NCI-H524 (cell line): ENCODE measurements around the gene GABRR3.

ENCODE experiments used
- DNase-seq, 2 experiments: peaks; one replicate each; lab custom pipeline; 2025; lab: John Stamatoyannopoulos, UW

GABRR3 gene

GRCh38 chr3:97988784-97989568 lies 46.1 kb downstream of the GABRR3 start:
- no peak for DNase-seq

GRCh38 chr3:97987306-97987705 lies 47.8 kb downstream of the GABRR3 start:
- DNase-seq, result no peak

DNA sequence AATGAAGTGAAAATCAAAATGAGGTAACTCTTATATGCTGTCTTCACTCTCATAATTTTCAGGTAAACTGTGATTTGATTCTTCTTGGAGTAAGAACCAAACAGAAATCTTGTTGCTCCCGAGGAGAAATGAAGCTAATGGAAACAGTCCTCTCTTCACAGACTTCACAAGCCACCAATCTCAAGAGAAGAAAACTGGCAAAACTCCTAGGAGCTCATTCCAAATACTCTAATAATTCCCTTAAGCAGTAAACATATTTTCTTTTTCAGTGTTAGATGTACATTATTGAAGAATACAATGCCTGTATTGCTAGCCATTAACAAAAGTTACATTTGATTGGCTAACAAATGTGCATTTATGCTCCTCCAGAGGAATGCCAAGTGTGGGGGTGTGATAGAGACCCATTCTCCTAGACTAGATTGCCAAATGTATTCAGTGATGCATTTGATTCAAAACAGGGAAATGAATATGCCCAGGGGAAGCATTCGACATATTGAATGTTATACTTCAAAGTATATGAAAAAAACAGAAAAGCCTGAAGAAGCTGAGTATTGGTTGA lies 51.1 kb downstream of the GABRR3 start:
- peak in 1 of 2 experiments; percentile 22 for DNase-seq

DNA sequence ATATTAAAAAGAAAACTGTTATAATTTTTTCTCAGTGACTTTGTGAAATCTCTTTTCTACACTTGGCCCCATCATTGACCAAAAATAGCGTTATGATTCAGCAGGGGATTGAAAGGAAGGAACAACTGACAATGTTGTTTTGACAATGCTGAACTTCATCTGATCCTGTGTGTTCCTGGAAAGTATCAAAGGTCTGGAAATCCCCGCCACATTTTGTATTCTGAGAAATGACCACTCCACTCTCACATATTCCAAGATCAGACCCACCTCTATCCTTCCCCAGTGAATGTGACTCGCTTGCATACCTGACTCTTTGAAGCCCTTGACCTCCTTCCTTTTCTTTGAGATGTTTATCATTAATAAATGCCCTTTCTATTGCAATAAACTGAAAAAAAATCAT lies 53.2 kb downstream of the GABRR3 start:
- no peak for DNase-seq

DNA sequence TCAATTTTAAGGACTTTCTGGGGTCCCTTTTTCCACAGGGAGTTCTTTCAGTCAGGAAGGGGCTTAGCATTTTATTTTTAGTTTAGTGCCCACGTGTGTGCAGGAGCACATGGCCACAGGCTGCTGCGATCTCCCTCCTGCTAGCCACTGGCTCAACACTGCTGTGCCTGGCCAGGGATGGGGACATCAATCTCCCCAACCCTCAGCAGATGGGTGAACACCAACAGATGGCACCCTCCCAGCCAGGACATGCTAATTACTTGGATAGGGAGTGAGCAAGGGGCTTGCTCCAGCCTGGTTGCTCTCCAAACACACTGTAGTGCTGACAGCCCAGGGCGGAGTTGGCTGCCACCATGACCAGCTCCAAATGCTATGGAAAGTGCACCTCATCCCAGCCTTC lies 55.5 kb downstream of the GABRR3 start:
- peak; percentile 97 to 100 for DNase-seq

GRCh38 chr3:97975466-97975865 lies 59.6 kb downstream of the GABRR3 start:
- no peak for DNase-seq

DNA sequence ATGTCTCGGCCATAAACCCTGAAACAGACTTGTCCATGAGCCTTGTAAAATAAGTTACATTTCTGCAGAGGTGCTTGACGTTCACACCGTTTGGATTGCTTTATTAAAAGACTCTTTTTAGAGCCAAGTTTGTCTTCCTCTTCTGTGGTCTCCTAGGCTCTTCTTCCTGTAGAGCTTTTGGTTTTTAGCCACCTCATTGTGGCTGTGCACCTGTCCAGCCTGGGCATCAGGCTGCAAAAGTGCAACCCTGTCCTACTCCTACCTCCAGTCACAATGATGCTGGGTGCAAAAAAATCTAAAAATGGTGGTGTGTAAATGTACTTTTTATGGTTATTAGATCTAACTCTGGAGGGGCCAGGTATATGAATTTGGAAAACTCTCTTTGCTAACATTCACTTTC lies 60.1 kb downstream of the GABRR3 start:
- no peak for DNase-seq

GRCh38 chr3:97972976-97973375 lies 62.1 kb downstream of the GABRR3 start:
- no peak for DNase-seq

- DNase-seq, result peak; percentile 75 to 92
These were observed 63.2 kb downstream of the GABRR3 start, which contains the start of gene RIOX2 for GRCh38 chr3:97971679-97972567. Gene RIOX2 (minus strand): TSS chr3:97972431. CDS start chr3:97967593, 4,838 bp downstream.

DNA sequence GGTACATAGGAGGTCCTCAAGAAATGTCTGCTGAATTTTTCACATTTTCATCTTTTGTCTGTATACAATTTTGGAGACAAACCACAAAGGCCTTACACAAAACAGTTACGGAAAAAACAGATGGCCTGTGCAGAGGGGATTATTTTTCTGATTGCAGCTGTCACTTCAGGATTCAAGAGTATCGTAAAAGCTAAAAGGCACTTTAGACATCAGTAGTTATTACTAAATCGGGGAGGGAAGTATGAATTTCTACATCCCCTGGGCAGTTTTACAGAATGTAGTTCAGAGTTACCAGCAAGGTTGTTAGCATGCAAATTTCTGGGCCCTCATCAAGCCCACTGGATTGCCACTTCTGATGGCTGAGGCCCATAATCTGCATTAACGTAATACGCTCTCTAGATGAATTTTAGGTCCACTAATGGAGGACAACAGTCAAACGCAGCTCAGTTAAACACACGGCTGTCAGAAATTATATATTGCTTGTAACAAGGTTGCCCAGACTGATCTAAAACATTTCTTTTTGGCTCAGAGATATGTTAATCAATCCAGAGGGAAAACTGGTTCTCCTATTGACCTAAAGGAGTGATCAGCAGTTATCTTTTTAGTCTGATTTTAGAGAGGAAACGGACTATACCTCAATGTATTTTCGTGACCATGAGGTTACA lies 64.0 kb downstream of the GABRR3 start:
- DNase-seq, result peak; percentile 98 to 99

DNA sequence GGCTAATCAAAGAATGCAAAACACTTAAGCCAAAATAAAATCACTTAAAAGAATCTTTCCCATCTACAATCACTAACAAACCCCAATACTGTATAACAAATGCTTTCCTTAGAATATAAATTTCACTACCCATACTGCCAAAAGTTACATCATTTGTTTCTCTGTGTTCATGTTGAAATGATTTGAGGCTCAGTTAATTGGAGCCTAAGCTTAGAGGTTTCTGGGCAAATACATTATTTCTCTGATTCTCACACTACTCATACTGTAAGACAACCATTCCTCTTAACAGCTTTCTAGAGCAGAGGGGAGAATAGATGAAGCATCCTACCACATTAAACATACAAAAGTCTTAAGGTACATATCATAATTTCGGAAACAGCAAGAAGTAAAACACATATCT lies 65.0 kb downstream of the GABRR3 start:
- peak in 1 of 2 experiments; percentile 37 for DNase-seq

GRCh38 chr3:97969541-97969940 lies 65.6 kb downstream of the GABRR3 start:
- DNase-seq, result peak in 1 of 2 experiments; percentile 42

DNA sequence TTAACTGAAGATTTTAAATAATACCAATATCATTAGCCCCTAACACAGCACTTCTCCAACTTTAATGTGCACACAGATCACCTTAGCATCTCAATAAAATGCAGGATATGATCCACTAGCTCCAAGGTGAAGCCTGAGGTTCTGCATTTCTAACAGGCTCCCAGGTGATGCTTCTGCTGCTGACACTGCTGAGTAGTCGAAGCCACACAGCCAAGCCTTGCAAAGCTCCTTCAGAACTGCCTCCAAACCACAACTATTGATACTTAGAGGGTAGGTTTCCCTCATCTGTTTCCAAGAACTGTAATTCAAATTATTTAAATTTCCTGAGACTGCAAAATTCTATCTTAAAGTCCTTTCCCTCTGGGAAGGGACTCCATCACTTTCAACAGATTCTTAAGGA lies 66.7 kb downstream of the GABRR3 start:
- no peak for DNase-seq

- no peak for DNase-seq
These were observed 67.1 kb downstream of the GABRR3 start for GRCh38 chr3:97967966-97968365.

GRCh38 chr3:97960993-97961766 lies 73.9 kb downstream of the GABRR3 start:
- DNase-seq, result no peak

- DNase-seq, result no peak
These were observed 74.6 kb downstream of the GABRR3 start for GRCh38 chr3:97960551-97960950.

DNA sequence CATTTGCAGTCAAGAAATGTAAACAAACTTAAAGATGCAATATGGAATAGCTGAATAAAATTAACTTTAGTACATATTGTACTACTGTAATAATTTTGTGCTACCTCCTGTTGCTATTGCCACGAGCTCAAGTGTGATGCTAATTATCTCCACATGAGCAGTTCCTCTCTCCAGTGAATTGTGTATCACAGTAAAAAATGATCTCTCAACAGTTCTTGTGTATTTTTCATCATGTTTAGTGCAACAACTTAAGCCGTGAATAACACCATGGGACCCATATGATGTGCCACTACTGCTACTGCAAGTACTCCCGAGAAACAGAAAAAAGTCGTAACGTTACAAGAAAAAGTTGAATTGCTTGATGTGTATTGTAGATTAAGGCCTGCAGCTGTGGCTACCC lies 75.2 kb downstream of the GABRR3 start:
- DNase-seq, result no peak

- no peak for DNase-seq
These were observed 76.3 kb downstream of the GABRR3 start for GRCh38 chr3:97958796-97959195.

DNA sequence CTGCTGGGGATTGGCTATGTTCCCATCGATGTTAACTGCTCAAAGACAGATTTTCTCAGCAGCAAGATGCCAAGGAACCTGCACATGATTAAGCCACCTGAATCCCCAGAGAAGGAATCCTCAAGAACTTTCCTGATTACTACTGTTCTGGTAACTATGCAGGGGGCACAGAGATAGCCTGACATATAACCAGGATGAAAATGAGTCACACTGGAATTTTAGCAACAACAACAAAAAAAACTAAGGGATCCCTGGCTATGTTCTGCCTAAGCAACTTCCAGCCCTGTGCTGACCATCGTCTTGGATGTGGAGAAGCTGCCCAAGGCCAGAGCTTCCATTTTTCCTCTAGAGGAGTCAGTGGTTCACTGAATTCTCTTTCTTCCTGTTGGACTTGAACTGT lies 76.7 kb downstream of the GABRR3 start:
- no peak for DNase-seq

GRCh38 chr3:97957617-97958311 lies 77.4 kb downstream of the GABRR3 start:
- DNase-seq, result no peak

DNA sequence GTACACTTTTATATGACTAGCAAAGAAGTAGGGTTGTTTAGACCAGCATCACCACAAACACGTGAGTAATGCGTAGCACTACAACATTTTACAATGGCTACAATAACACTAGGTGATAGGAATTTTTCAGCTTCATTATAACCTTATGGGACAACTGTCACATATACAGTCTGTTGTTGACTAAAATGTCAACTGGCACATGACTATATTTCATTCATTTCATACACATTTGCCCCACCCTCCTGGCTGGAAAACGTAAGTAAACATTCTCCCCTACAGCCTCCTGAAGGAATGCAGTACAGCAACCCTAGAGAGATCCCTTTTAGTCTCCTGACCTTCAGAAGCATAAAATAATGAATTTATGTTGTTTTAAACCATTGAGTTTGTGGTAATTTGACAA lies 79.1 kb downstream of the GABRR3 start:
- DNase-seq, result no peak
